HCT116 (cell line): ENCODE data around the gene ATPAF1.

Experiments used
- EGR1 ChIP-seq: IDR thresholded peaks from 2 replicates; pipeline ENCODE4 v1.6.1; 2012; ENCODE audit warnings: low read depth
- EZH2 ChIP-seq: fragments of 200-600 bp; sonication (generic); IDR thresholded peaks from 2 replicates; pipeline ENCODE4 v1.6.1; 2017; ENCODE audit warnings: antibody characterized with exemption, mixed run types
- EZH2phosphoT487 ChIP-seq: fragments of 200-600 bp; IDR thresholded peaks from 2 replicates; pipeline ENCODE4 v1.6.1; 2018; ENCODE audit warnings: antibody characterized with exemption, borderline replicate concordance
- POLR2A ChIP-seq: IDR thresholded peaks from 2 replicates; pipeline ENCODE4 v1.7.0; 2011; ENCODE audit warnings: borderline replicate concordance; ENCODE audit not compliant: insufficient read depth, insufficient read length; ENCODE audit errors: extremely low read depth
- SP1 ChIP-seq: IDR thresholded peaks from 2 replicates; pipeline ENCODE4 v1.6.1; 2012; ENCODE audit warnings: low read depth
- YY1 ChIP-seq: IDR thresholded peaks from 2 replicates; pipeline ENCODE4 v1.6.1; 2011; ENCODE audit warnings: low read length, low read depth, moderate library complexity, mild to moderate bottlenecking; ENCODE audit not compliant: insufficient replicate concordance; ENCODE audit errors: extremely low read depth
- TF ChIP-seq, protein P1 (sequence below), 3 experiments: fragments of 200-600 bp in 1 of 3; sonication (generic) in 1 of 3; IDR thresholded peaks in 2 of 3; conservative IDR thresholded peaks in 1 of 3; 2 replicates each; pipeline ENCODE4 v1.5.1; 2012 to 2017; ENCODE audit warnings: low read depth in 2 of 3, low read length in 2 of 3, antibody characterized with exemption in 1 of 3, borderline replicate concordance in 1 of 3, control low read depth in 1 of 3, mild to moderate bottlenecking in 1 of 3, mixed read lengths in 1 of 3, mixed run types in 1 of 3, moderate library complexity in 1 of 3; ENCODE audit not compliant: insufficient read depth in 1 of 3
- TF ChIP-seq, protein P2 (sequence below): IDR thresholded peaks from 2 replicates; pipeline ENCODE4 v1.6.1; 2012
- TF ChIP-seq, protein P3 (sequence below): IDR thresholded peaks from 2 replicates; pipeline ENCODE4 v1.6.1; 2012

DNA sequence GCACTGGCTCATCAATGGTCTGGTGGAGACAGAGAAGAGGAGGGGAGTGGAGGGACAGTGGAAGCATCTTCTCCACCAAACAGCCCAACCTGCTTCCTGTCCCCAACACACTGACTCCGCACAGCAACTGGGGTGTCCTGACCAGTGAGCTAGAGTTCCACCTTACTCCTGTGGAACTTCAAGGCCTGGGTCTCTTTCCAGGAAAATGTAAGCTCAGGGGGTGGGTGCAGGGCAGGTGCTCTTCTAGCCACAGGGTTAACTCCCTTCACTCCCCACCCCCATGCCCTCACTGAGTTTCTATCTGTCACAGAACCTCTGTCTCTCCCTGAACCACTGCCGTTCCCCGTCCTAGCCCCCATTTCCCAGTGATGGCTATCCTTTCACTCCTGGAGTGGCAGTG is 52.4 kb downstream of the ATPAF1 start:
- no peak for TF ChIP-seq EZH2
- TF ChIP-seq SP1: no peak
- TF ChIP-seq, protein P1, sequence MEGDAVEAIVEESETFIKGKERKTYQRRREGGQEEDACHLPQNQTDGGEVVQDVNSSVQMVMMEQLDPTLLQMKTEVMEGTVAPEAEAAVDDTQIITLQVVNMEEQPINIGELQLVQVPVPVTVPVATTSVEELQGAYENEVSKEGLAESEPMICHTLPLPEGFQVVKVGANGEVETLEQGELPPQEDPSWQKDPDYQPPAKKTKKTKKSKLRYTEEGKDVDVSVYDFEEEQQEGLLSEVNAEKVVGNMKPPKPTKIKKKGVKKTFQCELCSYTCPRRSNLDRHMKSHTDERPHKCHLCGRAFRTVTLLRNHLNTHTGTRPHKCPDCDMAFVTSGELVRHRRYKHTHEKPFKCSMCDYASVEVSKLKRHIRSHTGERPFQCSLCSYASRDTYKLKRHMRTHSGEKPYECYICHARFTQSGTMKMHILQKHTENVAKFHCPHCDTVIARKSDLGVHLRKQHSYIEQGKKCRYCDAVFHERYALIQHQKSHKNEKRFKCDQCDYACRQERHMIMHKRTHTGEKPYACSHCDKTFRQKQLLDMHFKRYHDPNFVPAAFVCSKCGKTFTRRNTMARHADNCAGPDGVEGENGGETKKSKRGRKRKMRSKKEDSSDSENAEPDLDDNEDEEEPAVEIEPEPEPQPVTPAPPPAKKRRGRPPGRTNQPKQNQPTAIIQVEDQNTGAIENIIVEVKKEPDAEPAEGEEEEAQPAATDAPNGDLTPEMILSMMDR (IDR thresholded peaks at IDR 0.05 in 2 of 3, conservative IDR thresholded peaks at IDR 0.05 in 1 of 3; ENCODE audit: borderline replicate concordance in 1 of 3, insufficient read depth in 1 of 3, low read depth in 2 of 3, low read length in 2 of 3): no peak
- no peak for TF ChIP-seq YY1
- TF ChIP-seq EZH2phosphoT487: no peak
- no peak for TF ChIP-seq EGR1
- TF ChIP-seq, protein P2, sequence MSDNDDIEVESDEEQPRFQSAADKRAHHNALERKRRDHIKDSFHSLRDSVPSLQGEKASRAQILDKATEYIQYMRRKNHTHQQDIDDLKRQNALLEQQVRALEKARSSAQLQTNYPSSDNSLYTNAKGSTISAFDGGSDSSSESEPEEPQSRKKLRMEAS: no peak
- TF ChIP-seq POLR2A: no peak
- TF ChIP-seq, protein P3, sequence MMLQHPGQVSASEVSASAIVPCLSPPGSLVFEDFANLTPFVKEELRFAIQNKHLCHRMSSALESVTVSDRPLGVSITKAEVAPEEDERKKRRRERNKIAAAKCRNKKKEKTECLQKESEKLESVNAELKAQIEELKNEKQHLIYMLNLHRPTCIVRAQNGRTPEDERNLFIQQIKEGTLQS: no peak
